ENCODE measurements around the gene FBXL19. TPM values are rescaled to one million over a fixed set of nuclear protein-coding genes. Genes with fewer than 3 reads are reported as not detected.
A peak's percentile ranks its signal among the peaks of the same experiment; 100 is the strongest.

The FBXL19 gene
- total and polyA plus RNA-seq, 9 of the 15 experiments (the other 6 are each of a cell fraction or from before 2014, with no cell fraction given): 0.13 to 48.0 (median 13.5) TPM; not detected in 1

GRCh38 chr16:30957456-30958174 is 34.2 kb downstream of the FBXL19 start, which contains the start of gene SETD1A (continued):
- TF ChIP-seq, protein P1, sequence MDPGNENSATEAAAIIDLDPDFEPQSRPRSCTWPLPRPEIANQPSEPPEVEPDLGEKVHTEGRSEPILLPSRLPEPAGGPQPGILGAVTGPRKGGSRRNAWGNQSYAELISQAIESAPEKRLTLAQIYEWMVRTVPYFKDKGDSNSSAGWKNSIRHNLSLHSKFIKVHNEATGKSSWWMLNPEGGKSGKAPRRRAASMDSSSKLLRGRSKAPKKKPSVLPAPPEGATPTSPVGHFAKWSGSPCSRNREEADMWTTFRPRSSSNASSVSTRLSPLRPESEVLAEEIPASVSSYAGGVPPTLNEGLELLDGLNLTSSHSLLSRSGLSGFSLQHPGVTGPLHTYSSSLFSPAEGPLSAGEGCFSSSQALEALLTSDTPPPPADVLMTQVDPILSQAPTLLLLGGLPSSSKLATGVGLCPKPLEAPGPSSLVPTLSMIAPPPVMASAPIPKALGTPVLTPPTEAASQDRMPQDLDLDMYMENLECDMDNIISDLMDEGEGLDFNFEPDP (CRISPR knock-in tag; IDR thresholded peaks at IDR 0.05): 0 out of 2 replicates have a peak, but pooled peaks have one; percentile 13
- no peak for TF ChIP-seq CCAR2 (IDR thresholded peaks at IDR 0.05; ENCODE audit: low read depth, low read length)
- peak; percentile 51 for TF ChIP-seq TAF1 (IDR thresholded peaks at IDR 0.05; ENCODE audit: control insufficient read depth, extremely low read depth, insufficient read depth, low read length, severe bottlenecking)
- no peak for TF ChIP-seq ZNF384 (IDR thresholded peaks at IDR 0.05; ENCODE audit: low read depth, low read length)
- peak; percentile 90 for TF ChIP-seq FOXM1 (IDR thresholded peaks at IDR 0.05; ENCODE audit: low read depth)
- no peak for TF ChIP-seq FOXM1 (CRISPR knock-in tag; IDR thresholded peaks at IDR 0.05; ENCODE audit: low read depth)
- TF ChIP-seq KLF10 (CRISPR knock-in tag; IDR thresholded peaks at IDR 0.05): no peak
- no peak for TF ChIP-seq ZNF282 (CRISPR knock-in tag; IDR thresholded peaks at IDR 0.05)
- no peak for TF ChIP-seq ZNF699 (CRISPR knock-in tag; IDR thresholded peaks at IDR 0.05; ENCODE audit: insufficient replicate concordance)
- TF ChIP-seq, protein P2, sequence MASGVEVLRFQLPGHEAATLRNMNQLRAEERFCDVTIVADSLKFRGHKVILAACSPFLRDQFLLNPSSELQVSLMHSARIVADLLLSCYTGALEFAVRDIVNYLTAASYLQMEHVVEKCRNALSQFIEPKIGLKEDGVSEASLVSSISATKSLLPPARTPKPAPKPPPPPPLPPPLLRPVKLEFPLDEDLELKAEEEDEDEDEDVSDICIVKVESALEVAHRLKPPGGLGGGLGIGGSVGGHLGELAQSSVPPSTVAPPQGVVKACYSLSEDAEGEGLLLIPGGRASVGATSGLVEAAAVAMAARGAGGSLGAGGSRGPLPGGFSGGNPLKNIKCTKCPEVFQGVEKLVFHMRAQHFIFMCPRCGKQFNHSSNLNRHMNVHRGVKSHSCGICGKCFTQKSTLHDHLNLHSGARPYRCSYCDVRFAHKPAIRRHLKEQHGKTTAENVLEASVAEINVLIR (CRISPR knock-in tag; IDR thresholded peaks at IDR 0.05): peak; percentile 77
- TF ChIP-seq HMG20B (CRISPR knock-in tag; IDR thresholded peaks at IDR 0.05): no peak; the same call in 1 of the 2 replicates
- no peak for TF ChIP-seq SRSF3 (IDR thresholded peaks at IDR 0.05; ENCODE audit: insufficient read depth, low read length)
- TF ChIP-seq JUN (IDR thresholded peaks at IDR 0.05; ENCODE audit: borderline replicate concordance, low read depth, low read length): no peak
- TF ChIP-seq JUN (CRISPR knock-in tag; IDR thresholded peaks at IDR 0.05; ENCODE audit: borderline replicate concordance): 0 out of 2 replicates have a peak, but pooled peaks have one; percentile 57
- TF ChIP-seq SNIP1 (IDR thresholded peaks at IDR 0.05; ENCODE audit: low read depth): no peak
- TF ChIP-seq, protein P3, sequence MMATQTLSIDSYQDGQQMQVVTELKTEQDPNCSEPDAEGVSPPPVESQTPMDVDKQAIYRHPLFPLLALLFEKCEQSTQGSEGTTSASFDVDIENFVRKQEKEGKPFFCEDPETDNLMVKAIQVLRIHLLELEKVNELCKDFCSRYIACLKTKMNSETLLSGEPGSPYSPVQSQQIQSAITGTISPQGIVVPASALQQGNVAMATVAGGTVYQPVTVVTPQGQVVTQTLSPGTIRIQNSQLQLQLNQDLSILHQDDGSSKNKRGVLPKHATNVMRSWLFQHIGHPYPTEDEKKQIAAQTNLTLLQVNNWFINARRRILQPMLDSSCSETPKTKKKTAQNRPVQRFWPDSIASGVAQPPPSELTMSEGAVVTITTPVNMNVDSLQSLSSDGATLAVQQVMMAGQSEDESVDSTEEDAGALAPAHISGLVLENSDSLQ (IDR thresholded peaks at IDR 0.05): no peak
- TF ChIP-seq ZFP91 (CRISPR knock-in tag; IDR thresholded peaks at IDR 0.05): no peak
- TF ChIP-seq SMARCB1 (IDR thresholded peaks at IDR 0.05; ENCODE audit: insufficient read length, low read depth): no peak
- no peak for TF ChIP-seq MXI1 (IDR thresholded peaks at IDR 0.05; ENCODE audit: low read depth, low read length)
- peak; percentile 77 for TF ChIP-seq NR2C1 (IDR thresholded peaks at IDR 0.05)
- peak; percentile 52 for TF ChIP-seq NR2C1 (tag; IDR thresholded peaks at IDR 0.05)
- peak; percentile 67 for TF ChIP-seq ZNF766 (CRISPR knock-in tag; conservative IDR thresholded peaks at IDR 0.05)

Data from K562 (cell line).